Heart left ventricle (tissue), 13 donors: ENCODE results near the gene CXCL14.

Source experiments
- CTCF ChIP-seq, 12 donors: fragments of 200-600 bp; sonication (generic) in 4 of 12; IDR thresholded peaks; one replicate each; pipeline versions ENCODE4 v1.5.0 to v1.8.0; 2018 to 2022; ENCODE audit warnings: antibody characterized with exemption in 12 of 12, mild to moderate bottlenecking in 5 of 12
- POLR2A ChIP-seq, 2 donors: fragments of 450-650 bp; IDR thresholded peaks; one replicate each; pipeline ENCODE4 v1.6.1; 2017; ENCODE audit warnings: antibody characterized with exemption in 2 of 2, mild to moderate bottlenecking in 2 of 2, moderate library complexity in 2 of 2
- donor health status: ischemic (EF 13 %, LVEDD 7.1; RV severe dilation, severe dysfunction).
- donor health status: DM: no; HTN: yes; CAD: no.
- donor health status: DM: no; HTN: no; CAD: no.
- donor health status: ischemic (EF 25% LVEDD 6.9; RV normal size, moderate dysfunction).
- donor health status: ischemic (EF 25% LVEDD 5.7; RV mildly dilated, moderate dysfunction).
- donor health status: ischemic (EF 35%, LVEDD 5.7; RV mildly dilated, moderate dysfunction).
- donor health status: nonischemic (EF 11% LVEDD 7.7; RV severe dilation, severe dysfunction).
- donor health status: DM: yes; HTN: yes; CAD: no.
- donor health status: PGD.
- donor health status: ischemic (EF 29% LVEDD 5.4; RV normal size, mild dysfunction).
- donor health status: nonischemic (EF 23%, LVEDD 6.1; RV moderate dilation, normal function).

- TF ChIP-seq CTCF (IDR thresholded peaks at IDR 0.05) (no peak), POLR2A (IDR thresholded peaks at IDR 0.05) (no peak)
Measured at GRCh38 chr5:135626636-135627035, 47.8 kb upstream of the CXCL14 start.
